OCI-LY3 (cell line): ENCODE data around the gene ATP5F1C.

ENCODE experiments used
- H2AFZ ChIP-seq: fragments of 200-600, 300-600 bp; shearing (Covaris generic); 2 replicates; pipeline ENCODE4 v1.6.0; 2014; ENCODE audit warnings: antibody characterized with exemption, low read depth, low read length
- H3K27ac ChIP-seq: fragments of 200-600, 300-600 bp; sonication (generic); 2 replicates; pipeline ENCODE4 v1.5.1; 2014; ENCODE audit warnings: mild to moderate bottlenecking, low read length, moderate library complexity, mixed read lengths
- H3K27me3 ChIP-seq: fragments of 200-600, 300-600 bp; sonication (generic); 2 replicates; pipeline ENCODE4 v1.6.1; 2014; ENCODE audit warnings: low read depth, low read length, mixed read lengths
- H3K36me3 ChIP-seq: fragments of 200-600, 300-600 bp; sonication (generic); replicated peaks from 2 replicates; pipeline ENCODE3; 2014; ENCODE audit warnings: low read depth, low read length, mixed read lengths
- H3K4me1 ChIP-seq: fragments of 300-600, 200-600 bp; sonication (generic); 2 replicates; pipeline ENCODE4 v1.6.1; 2014; ENCODE audit warnings: low read length, mixed read lengths
- H3K4me2 ChIP-seq: fragments of 200-600, 300-600 bp; sonication (generic); 2 replicates; pipeline ENCODE4 v1.6.1; 2014; ENCODE audit warnings: low read length, mixed read lengths
- H3K4me3 ChIP-seq: fragments of 300-600, 200-600 bp; sonication (generic); 2 replicates; pipeline ENCODE4 v1.5.1; 2014; ENCODE audit warnings: antibody characterized with exemption, mild to moderate bottlenecking, low read length, moderate library complexity
- H3K79me2 ChIP-seq: fragments of 300-600, 200-600 bp; shearing (Covaris generic); 2 replicates; pipeline ENCODE4 v1.6.1; 2014; ENCODE audit warnings: mild to moderate bottlenecking, low read length, mixed read lengths
- H3K9ac ChIP-seq: fragments of 300-600, 200-600 bp; shearing (Covaris generic); 2 replicates; pipeline ENCODE4 v1.6.0; 2014; ENCODE audit warnings: mild to moderate bottlenecking, low read length, moderate library complexity
- H3K9me3 ChIP-seq: fragments of 200-600, 300-600 bp; shearing (Covaris generic); 2 replicates; pipeline ENCODE4 v1.6.1; 2014; ENCODE audit warnings: low read length, mixed read lengths; ENCODE audit not compliant: insufficient read depth
- H4K20me1 ChIP-seq: fragments of 200-600, 300-600 bp; sonication (generic); 2 replicates; pipeline ENCODE4 v1.6.1; 2016; ENCODE audit warnings: low read length, mixed read lengths; ENCODE audit not compliant: insufficient read depth
- EZH2phosphoT487 ChIP-seq: fragments of 200-600 bp; shearing (Covaris generic); IDR thresholded peaks from 2 replicates; pipeline ENCODE4 v1.6.1; 2018; ENCODE audit warnings: antibody characterized with exemption, mixed run types, low read depth
- TF ChIP-seq, protein P1 (sequence below): fragments of 200-600, 300-600 bp; sonication (generic); IDR thresholded peaks from 2 replicates; pipeline ENCODE4 v1.5.1; 2014; ENCODE audit warnings: antibody characterized with exemption, low read length, low read depth

Gene ATP5F1C

DNA sequence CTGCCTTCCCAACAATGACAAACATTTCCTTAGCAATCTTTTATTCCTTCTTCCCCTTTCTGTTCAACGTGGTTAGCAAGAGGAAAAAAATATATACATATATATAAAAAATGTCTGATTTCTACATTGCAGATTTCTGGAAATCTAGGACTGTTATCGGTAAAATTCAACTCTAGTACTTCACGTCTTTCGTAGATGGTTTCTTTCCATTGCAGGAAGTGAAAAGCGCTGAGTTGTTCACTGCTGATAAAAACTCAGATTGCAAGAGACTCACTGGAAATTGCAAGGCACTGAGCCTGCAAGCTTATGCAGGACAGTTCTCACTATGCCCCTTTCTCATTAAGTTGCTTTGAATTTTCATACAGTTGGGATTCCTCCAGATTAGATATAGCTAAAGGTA, 24.0 kb upstream of the ATP5F1C start:
- Histone ChIP-seq H3K9me3 (no peaks in the 10 kb centered on the region), H3K9ac (no peak overlapping the region), H3K4me3 (no peak overlapping the region), H3K79me2 (no peaks in the 10 kb centered on the region), H3K27ac (no peak overlapping the region), H4K20me1 (no peaks in the 10 kb centered on the region), H3K4me2 (no peak overlapping the region), H2AFZ (no peak overlapping the region), H3K36me3 (peaks cover 10% of the 10 kb centered on the region), H3K4me1 (no peaks in the 10 kb centered on the region), H3K27me3 (no peaks in the 10 kb centered on the region)
- no peak for TF ChIP-seq EZH2phosphoT487
- TF ChIP-seq, protein P1, sequence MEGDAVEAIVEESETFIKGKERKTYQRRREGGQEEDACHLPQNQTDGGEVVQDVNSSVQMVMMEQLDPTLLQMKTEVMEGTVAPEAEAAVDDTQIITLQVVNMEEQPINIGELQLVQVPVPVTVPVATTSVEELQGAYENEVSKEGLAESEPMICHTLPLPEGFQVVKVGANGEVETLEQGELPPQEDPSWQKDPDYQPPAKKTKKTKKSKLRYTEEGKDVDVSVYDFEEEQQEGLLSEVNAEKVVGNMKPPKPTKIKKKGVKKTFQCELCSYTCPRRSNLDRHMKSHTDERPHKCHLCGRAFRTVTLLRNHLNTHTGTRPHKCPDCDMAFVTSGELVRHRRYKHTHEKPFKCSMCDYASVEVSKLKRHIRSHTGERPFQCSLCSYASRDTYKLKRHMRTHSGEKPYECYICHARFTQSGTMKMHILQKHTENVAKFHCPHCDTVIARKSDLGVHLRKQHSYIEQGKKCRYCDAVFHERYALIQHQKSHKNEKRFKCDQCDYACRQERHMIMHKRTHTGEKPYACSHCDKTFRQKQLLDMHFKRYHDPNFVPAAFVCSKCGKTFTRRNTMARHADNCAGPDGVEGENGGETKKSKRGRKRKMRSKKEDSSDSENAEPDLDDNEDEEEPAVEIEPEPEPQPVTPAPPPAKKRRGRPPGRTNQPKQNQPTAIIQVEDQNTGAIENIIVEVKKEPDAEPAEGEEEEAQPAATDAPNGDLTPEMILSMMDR, result no peak

DNA sequence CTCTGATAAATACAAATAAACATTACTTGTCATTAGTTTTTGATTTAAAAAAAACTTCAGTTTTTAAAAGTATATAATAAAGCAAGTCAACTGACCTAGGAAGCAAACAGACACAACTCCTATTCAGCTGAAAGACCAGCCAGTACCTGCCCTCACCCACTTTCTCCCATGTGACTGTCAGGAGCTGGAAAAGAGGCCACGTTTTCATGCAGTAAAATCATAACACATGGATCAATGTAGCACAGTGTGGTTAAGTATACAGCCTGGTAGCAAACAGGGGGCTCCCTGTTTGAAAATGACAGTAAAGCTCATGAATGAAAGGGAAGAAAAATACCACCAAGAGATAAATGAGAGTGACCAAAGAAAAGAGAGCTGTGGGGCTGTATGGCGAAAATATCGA, 21.7 kb upstream of the ATP5F1C start:
- Histone ChIP-seq H3K79me2 (no peaks in the 10 kb centered on the region), H4K20me1 (no peaks in the 10 kb centered on the region), H2AFZ (no peak overlapping the region), H3K4me3 (no peak overlapping the region), H3K9ac (no peak overlapping the region), H3K4me1 (no peaks in the 10 kb centered on the region), H3K27ac (no peak overlapping the region), H3K9me3 (no peaks in the 10 kb centered on the region), H3K4me2 (no peak overlapping the region), H3K27me3 (no peaks in the 10 kb centered on the region), H3K36me3 (peaks cover 12% of the 10 kb centered on the region)
- TF ChIP-seq EZH2phosphoT487, result no peak
- TF ChIP-seq, protein P1, result no peak

DNA sequence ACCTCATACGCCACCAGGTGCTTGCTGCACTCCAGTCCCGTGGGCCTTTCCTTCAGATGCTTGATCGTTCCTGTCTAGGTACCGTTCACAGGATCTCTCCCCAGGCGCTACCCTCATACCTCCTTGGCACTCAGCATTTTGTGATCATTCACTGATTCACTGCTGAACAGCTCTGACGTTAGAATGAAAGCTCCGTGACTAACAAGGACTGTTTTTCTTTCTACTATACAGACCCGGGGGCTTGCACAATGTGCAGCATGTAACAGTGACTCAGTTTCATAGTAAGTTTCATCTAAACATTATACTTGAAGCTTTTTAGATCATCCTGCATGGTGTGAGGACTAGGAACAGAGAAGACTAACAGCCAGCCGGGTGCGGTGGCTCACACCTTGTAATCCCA, 20.8 kb upstream of the ATP5F1C start:
- H3K36me3 ChIP-seq, result peaks cover 11% of the 10 kb centered on the region
- no peaks in the 10 kb centered on the region for H3K9me3 ChIP-seq
- H2AFZ ChIP-seq, result no peak overlapping the region
- no peak overlapping the region for H3K9ac ChIP-seq
- no peaks in the 10 kb centered on the region for H4K20me1 ChIP-seq
- H3K27ac ChIP-seq, result no peak overlapping the region
- no peak for TF ChIP-seq EZH2phosphoT487
- TF ChIP-seq, protein P1, result no peak
- H3K79me2 ChIP-seq, result no peaks in the 10 kb centered on the region
- no peak overlapping the region for H3K4me3 ChIP-seq
- no peaks in the 10 kb centered on the region for H3K27me3 ChIP-seq
- no peak overlapping the region for H3K4me2 ChIP-seq
- no peaks in the 10 kb centered on the region for H3K4me1 ChIP-seq

DNA sequence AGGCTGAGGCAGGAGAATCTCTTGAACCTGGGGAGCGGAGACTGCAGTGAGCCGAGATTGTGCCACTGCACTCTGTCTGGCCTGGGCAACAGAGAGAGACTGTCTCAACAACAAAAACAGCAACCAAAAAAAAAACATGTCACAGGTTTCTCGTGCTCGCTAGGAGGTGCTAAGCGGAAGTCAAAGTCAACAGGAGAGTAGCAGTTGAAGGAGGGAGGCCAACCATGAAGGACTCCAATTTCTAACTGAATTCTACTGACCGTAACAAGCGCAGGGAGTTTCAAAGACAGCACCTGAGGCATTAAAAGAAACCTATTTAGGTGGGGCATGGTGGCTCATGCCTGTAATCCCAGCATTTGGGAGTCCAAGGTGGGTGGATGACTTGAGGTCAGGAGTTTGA, 19.6 kb upstream of the ATP5F1C start:
- no peak overlapping the region for H3K27ac ChIP-seq
- no peak overlapping the region for H3K9ac ChIP-seq
- no peak for TF ChIP-seq EZH2phosphoT487
- TF ChIP-seq, protein P1, result no peak
- peaks cover 9% of the 10 kb centered on the region for H3K36me3 ChIP-seq
- H3K27me3 ChIP-seq, result no peaks in the 10 kb centered on the region
- no peak overlapping the region for H2AFZ ChIP-seq
- H3K4me1 ChIP-seq, result no peaks in the 10 kb centered on the region
- H3K9me3 ChIP-seq, result no peaks in the 10 kb centered on the region
- no peak overlapping the region for H3K4me3 ChIP-seq
- no peak overlapping the region for H3K4me2 ChIP-seq
- no peaks in the 10 kb centered on the region for H3K79me2 ChIP-seq
- no peaks in the 10 kb centered on the region for H4K20me1 ChIP-seq
